A673 (cell line): ENCODE data around the gene INHBE. TPM values are rescaled to one million over a fixed set of nuclear protein-coding genes. Genes with fewer than 3 reads are reported as not detected.

Experiments used
- BruUV-seq: library from RNA; stranded (reverse); fragments of 400-500 nt; replicated peaks from 2 replicates; lab custom pipeline; 2021; lab: Mats Ljungman, UMichigan
- CTCF ChIA-PET: fragments of 300-600 bp; sonication (Branson Sonifier 250); formaldehyde crosslinking; loops from one replicate; lab custom pipeline; 2022; ENCODE audit warnings: antibody characterized with exemption; lab: Charles Lee
- POLR2A ChIA-PET: fragments of 300-600 bp; sonication (Branson Sonifier 250); formaldehyde crosslinking; loops from one replicate; lab custom pipeline; 2022; ENCODE audit warnings: antibody characterized with exemption; ENCODE audit not compliant: low non-redundant PET; lab: Charles Lee
- DNase-seq: peaks from one replicate; pipeline ENCODE4 v3.0.0-alpha.2; 2015; ENCODE audit warnings: low spot score
- H3K27ac ChIP-seq: fragments of 200-600 bp; sonication (generic); 2 replicates; pipeline ENCODE4 v1.5.1; 2016; ENCODE audit warnings: mixed run types, low read depth, mild to moderate bottlenecking, mixed read lengths, antibody characterized with exemption, low read length; ENCODE audit not compliant: poor library complexity, severe bottlenecking
- H3K27me3 ChIP-seq: fragments of 200-600 bp; sonication (generic); replicated peaks from 2 replicates; pipeline ENCODE4 v1.6.1; 2017; ENCODE audit warnings: mixed run types, low read depth, mild to moderate bottlenecking, mixed read lengths, antibody characterized with exemption, low read length; ENCODE audit not compliant: insufficient read depth, poor library complexity
- H3K36me3 ChIP-seq: fragments of 200-600 bp; sonication (generic); 2 replicates; pipeline ENCODE4 v1.6.1; 2016; ENCODE audit warnings: mixed run types, mild to moderate bottlenecking, mixed read lengths, antibody characterized with exemption, low read length; ENCODE audit not compliant: insufficient read depth, poor library complexity, severe bottlenecking
- H3K4me1 ChIP-seq: fragments of 200-600 bp; sonication (generic); 2 replicates; pipeline ENCODE4 v1.6.1; 2017; ENCODE audit warnings: mixed run types, mild to moderate bottlenecking, mixed read lengths, antibody characterized with exemption, low read length; ENCODE audit not compliant: insufficient read depth, poor library complexity, severe bottlenecking
- H3K4me3 ChIP-seq: fragments of 200-600 bp; sonication (generic); 2 replicates; pipeline ENCODE4 v1.5.1; 2016; ENCODE audit warnings: low read depth, mixed run types, mild to moderate bottlenecking, mixed read lengths, low read length; ENCODE audit not compliant: poor library complexity, severe bottlenecking
- H3K9me3 ChIP-seq: fragments of 200-600 bp; sonication (generic); 2 replicates; pipeline ENCODE4 v1.6.1; 2016; ENCODE audit warnings: mixed run types, low read depth, mild to moderate bottlenecking, mixed read lengths, antibody characterized with exemption, low read length; ENCODE audit not compliant: poor library complexity, severe bottlenecking
- EZH2 ChIP-seq: fragments of 200-600 bp; sonication (generic); IDR thresholded peaks from 2 replicates; pipeline ENCODE4 v1.6.1; 2017; ENCODE audit warnings: borderline replicate concordance, low read depth, mild to moderate bottlenecking, mixed read lengths, antibody characterized with exemption, low read length; ENCODE audit not compliant: poor library complexity, severe bottlenecking
- intact Hi-C: fragments of 100-400 bp; cut with micrococcal nuclease; formaldehyde crosslinking; loops from one replicate; pipeline ENCODE4 v1.10.0; 2022; ENCODE audit not compliant: unreplicated experiment
- total RNA-seq: library from RNA; stranded (reverse); gene quantifications from 2 replicates; pipeline ENCODE4 v1.2.3, GENCODE V29; 2021
- TF ChIP-seq, protein P1 (sequence below): fragments of 300-800, 200-600 bp; sonication (generic); conservative IDR thresholded peaks from 2 replicates; pipeline ENCODE4 v1.5.1; 2017; ENCODE audit warnings: low read depth, mild to moderate bottlenecking, antibody characterized with exemption, low read length, moderate library complexity, mixed read lengths

Gene INHBE
- total RNA-seq, 1 experiment from 2014 or later: 0.62 TPM

DNA sequence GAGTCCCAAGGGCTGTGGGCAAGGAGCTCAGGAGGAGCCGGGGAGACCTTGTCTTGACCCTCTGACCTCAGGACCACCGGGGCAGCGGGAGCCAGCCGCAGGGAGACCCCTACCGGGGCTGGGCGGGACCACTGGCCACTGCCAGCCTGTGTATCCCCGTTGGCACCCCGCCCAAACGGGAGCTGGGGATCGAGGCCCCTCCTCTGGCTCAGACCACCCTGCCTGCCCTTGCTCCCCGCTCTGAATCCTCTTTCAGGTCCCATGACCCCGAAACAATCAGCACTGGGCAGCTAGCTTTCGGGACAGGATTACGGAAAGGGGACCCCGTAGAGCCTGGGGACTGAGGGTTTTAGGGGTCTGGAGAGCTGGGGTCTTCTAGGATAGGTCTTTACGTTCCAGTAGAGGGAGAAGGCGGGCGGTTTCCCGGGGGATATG lies 5.8 kb downstream of the INHBE start:
- H3K4me3 ChIP-seq: peak overlapping the region; percentile 60
- intact Hi-C loops: loop anchor here (2.0 to 5.0 kb wide), 2 partner anchors 162 to 281 kb away; no protein-coding TSS in a partner anchor
- no peaks in the 10 kb centered on the region for H3K9me3 ChIP-seq
- no peaks in the 10 kb centered on the region for H3K36me3 ChIP-seq
- TF ChIP-seq, protein P1, sequence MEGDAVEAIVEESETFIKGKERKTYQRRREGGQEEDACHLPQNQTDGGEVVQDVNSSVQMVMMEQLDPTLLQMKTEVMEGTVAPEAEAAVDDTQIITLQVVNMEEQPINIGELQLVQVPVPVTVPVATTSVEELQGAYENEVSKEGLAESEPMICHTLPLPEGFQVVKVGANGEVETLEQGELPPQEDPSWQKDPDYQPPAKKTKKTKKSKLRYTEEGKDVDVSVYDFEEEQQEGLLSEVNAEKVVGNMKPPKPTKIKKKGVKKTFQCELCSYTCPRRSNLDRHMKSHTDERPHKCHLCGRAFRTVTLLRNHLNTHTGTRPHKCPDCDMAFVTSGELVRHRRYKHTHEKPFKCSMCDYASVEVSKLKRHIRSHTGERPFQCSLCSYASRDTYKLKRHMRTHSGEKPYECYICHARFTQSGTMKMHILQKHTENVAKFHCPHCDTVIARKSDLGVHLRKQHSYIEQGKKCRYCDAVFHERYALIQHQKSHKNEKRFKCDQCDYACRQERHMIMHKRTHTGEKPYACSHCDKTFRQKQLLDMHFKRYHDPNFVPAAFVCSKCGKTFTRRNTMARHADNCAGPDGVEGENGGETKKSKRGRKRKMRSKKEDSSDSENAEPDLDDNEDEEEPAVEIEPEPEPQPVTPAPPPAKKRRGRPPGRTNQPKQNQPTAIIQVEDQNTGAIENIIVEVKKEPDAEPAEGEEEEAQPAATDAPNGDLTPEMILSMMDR: no peak
- no peak for TF ChIP-seq EZH2
- CTCF ChIA-PET: no interaction called here
- H3K4me1 ChIP-seq: peaks cover 33% of the 10 kb centered on the region
- no peak for DNase-seq
- POLR2A ChIA-PET: interaction anchor here (0.7 kb wide), 1 partner anchor 1565 kb away, joined by 4 read pairs; no protein-coding TSS in a partner anchor
- H3K27ac ChIP-seq: peak overlapping the region; percentile 85
- H3K27me3 ChIP-seq: no peaks in the 10 kb centered on the region
- no TSS peak for BruUV-seq

DNA sequence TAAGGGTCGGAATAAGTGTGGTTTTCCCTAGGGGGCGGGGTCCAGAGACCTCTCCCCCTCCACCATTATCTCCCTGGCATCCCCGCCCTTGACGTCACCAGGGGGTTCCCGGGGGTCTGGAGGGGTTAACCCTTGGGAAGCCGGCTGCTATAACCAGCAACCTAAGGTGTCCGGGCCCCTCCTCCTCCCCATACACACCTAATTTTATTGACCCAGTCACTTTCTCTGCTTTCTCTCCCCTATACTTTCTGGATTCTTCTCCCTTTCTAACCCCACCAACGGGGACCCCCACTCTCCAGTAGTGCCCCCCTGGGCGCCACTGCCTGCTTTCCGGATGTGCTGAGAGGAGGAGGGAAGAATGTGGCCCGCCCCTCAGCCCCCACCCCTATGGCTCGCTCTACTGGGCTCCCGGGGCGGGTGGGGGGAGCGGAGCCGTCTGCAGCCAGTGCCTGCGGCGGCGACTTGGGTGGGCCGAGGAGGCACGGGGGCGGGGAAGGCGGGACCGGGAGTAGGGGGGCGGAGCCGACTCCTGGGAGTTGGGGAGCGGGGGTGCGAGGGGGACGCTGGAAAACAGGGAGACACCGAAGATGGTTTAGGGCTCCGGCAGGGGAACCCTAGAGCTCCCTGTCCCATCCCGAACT lies 6.3 kb downstream of the INHBE start:
- CTCF ChIA-PET: interaction anchor here (0.6 to 1.2 kb wide), 2 partner anchors 22 to 154 kb away, joined by 3 to 6 read pairs; no protein-coding TSS in a partner anchor
- intact Hi-C loops: loop anchor here (2.0 to 5.0 kb wide), 2 partner anchors 161 to 281 kb away; no protein-coding TSS in a partner anchor
- H3K4me3 ChIP-seq: peak overlapping the region; percentile 60
- no peaks in the 10 kb centered on the region for H3K9me3 ChIP-seq
- BruUV-seq: no TSS peak
- no peaks in the 10 kb centered on the region for H3K27me3 ChIP-seq
- H3K36me3 ChIP-seq: no peaks in the 10 kb centered on the region
- peak; percentile 92 for DNase-seq
- H3K27ac ChIP-seq: peak overlapping the region; percentile 85
- TF ChIP-seq, protein P1: no peak
- POLR2A ChIA-PET: interaction anchor here (0.6 to 0.7 kb wide), 2 partner anchors 20 to 1565 kb away, joined by 4 to 7 read pairs; no protein-coding TSS in a partner anchor
- peaks cover 31% of the 10 kb centered on the region for H3K4me1 ChIP-seq

DNA sequence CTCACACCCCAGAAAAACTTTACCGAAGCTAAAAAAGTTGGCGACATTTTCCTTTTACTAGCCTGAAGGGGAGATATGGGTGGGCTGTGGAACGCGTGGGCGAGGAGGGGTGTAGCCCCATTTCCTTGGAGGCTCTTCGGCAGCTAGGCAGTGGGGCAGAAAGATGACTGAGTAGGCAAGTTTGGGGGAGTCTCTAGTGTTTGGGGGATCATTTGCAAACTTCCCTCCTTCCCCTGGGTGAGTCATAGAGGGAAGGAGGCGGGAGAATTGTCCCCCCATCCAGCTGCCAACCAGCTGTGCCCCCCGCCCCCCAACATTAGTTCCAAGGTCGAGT lies 6.8 kb downstream of the INHBE start:
- ChIA-PET CTCF (interaction anchor here (0.6 to 1.2 kb wide), 2 partner anchors 21 to 154 kb away, joined by 3 to 6 read pairs; no protein-coding TSS in a partner anchor), POLR2A (interaction anchor here (0.6 kb wide), 1 partner anchor 19 kb away, joined by 7 read pairs; no protein-coding TSS in a partner anchor)
- intact Hi-C loops: loop anchor here (2.0 to 5.0 kb wide), 2 partner anchors 161 to 280 kb away; no protein-coding TSS in a partner anchor
- no peak for TF ChIP-seq EZH2
- peak overlapping the region; percentile 60 for H3K4me3 ChIP-seq
- no peaks in the 10 kb centered on the region for H3K9me3 ChIP-seq
- peaks cover 31% of the 10 kb centered on the region for H3K4me1 ChIP-seq
- DNase-seq: no peak
- BruUV-seq: no TSS peak
- peak overlapping the region; percentile 85 for H3K27ac ChIP-seq
- H3K36me3 ChIP-seq: no peaks in the 10 kb centered on the region
- no peaks in the 10 kb centered on the region for H3K27me3 ChIP-seq
